ENCODE results near the gene APOBEC3H. TPM values are rescaled to one million over a fixed set of nuclear protein-coding genes. Genes with fewer than 3 reads are reported as not detected.

Gene APOBEC3H
- total RNA-seq, 1 donor from 2014 or later, result not detected

GRCh38 chr22:39080052-39080762 lies 16.8 kb upstream of the APOBEC3H start:
- DNase-seq (ENCODE audit: low spot score), result no peak
- intact Hi-C loops (cut with DNase I), result no loop called here

- DNase-seq (ENCODE audit: low spot score), result no peak
- intact Hi-C loops (cut with DNase I), result no loop called here
Observed at GRCh38 chr22:39081016-39081415, 16.0 kb upstream of the APOBEC3H start.

GRCh38 chr22:39081598-39081997 lies 15.4 kb upstream of the APOBEC3H start:
- DNase-seq (ENCODE audit: low spot score), result no peak
- intact Hi-C loops (cut with DNase I), result no loop called here

GRCh38 chr22:39083212-39084165 lies 13.6 kb upstream of the APOBEC3H start:
- intact Hi-C loops (cut with DNase I), result no loop called here
- no peak for DNase-seq (ENCODE audit: low spot score)

- DNase-seq (ENCODE audit: low spot score), result no peak
- intact Hi-C loops (cut with DNase I), result no loop called here
Observed at GRCh38 chr22:39084666-39085065, 12.4 kb upstream of the APOBEC3H start.

- DNase-seq (ENCODE audit: low spot score), result no peak
- intact Hi-C loops (cut with DNase I), result no loop called here
Observed at GRCh38 chr22:39087098-39087497, 9.9 kb upstream of the APOBEC3H start.

- DNase-seq (ENCODE audit: low spot score), result no peak
- intact Hi-C loops (cut with DNase I), result no loop called here
Observed at GRCh38 chr22:39087881-39088684, 9.0 kb upstream of the APOBEC3H start.

GRCh38 chr22:39088685-39089032 lies 8.4 kb upstream of the APOBEC3H start:
- intact Hi-C loops (cut with DNase I), result no loop called here
- DNase-seq (ENCODE audit: low spot score), result no peak

- intact Hi-C loops (cut with DNase I), result no loop called here
- DNase-seq (ENCODE audit: low spot score), result no peak
Observed at GRCh38 chr22:39089928-39090327, 7.1 kb upstream of the APOBEC3H start.

- intact Hi-C loops (cut with DNase I), result no loop called here
- no peak for DNase-seq (ENCODE audit: low spot score)
Observed at GRCh38 chr22:39090426-39091064, 6.5 kb upstream of the APOBEC3H start.

- intact Hi-C loops (cut with DNase I), result no loop called here
- DNase-seq (ENCODE audit: low spot score), result no peak
Observed at GRCh38 chr22:39091126-39092081, 5.6 kb upstream of the APOBEC3H start.

GRCh38 chr22:39092111-39092862 lies 4.8 kb upstream of the APOBEC3H start:
- intact Hi-C loops (cut with DNase I), result no loop called here
- DNase-seq (ENCODE audit: low spot score), result no peak

- no peak for DNase-seq (ENCODE audit: low spot score)
- intact Hi-C loops (cut with DNase I), result no loop called here
Observed at GRCh38 chr22:39094717-39095389, 2.2 kb upstream of the APOBEC3H start.

- no peak for DNase-seq (ENCODE audit: low spot score)
- intact Hi-C loops (cut with DNase I), result no loop called here
Observed at GRCh38 chr22:39095971-39096370, 1.1 kb upstream of the APOBEC3H start.

- DNase-seq (ENCODE audit: low spot score), result no peak
- intact Hi-C loops (cut with DNase I), result no loop called here
Observed at GRCh38 chr22:39098026-39098425, 982 bp downstream of the APOBEC3H start.

- intact Hi-C loops (cut with DNase I), result no loop called here
- no peak for DNase-seq (ENCODE audit: low spot score)
Observed at GRCh38 chr22:39098576-39098975, 1.5 kb downstream of the APOBEC3H start.

GRCh38 chr22:39101226-39101625 lies 4.2 kb downstream of the APOBEC3H start:
- DNase-seq (ENCODE audit: low spot score), result no peak
- intact Hi-C loops (cut with DNase I), result no loop called here
